Activated CD8-positive, alpha-beta memory T cell treated with anti-CD3 and anti-CD28 coated beads, Interleukin-2, amount 50 U/mL, for 1 hour (primary cell): ENCODE data around the gene MBNL1.

ENCODE experiments used
- DNase-seq: peaks from one replicate; pipeline ENCODE4 v3.0.0-alpha.2; 2020; ENCODE audit errors: extremely low read depth

The MBNL1 gene

GRCh38 chr3:152276681-152277080 is 8.0 kb downstream of the MBNL1 start:
- DNase-seq: no peak

- no peak for DNase-seq
These were observed 8.5 kb downstream of the MBNL1 start for GRCh38 chr3:152277198-152277597.

GRCh38 chr3:152278756-152279427 is 10.2 kb downstream of the MBNL1 start:
- no peak for DNase-seq

- DNase-seq: no peak
These were observed 10.8 kb downstream of the MBNL1 start for GRCh38 chr3:152279479-152279878.

- DNase-seq: no peak
These were observed 11.8 kb downstream of the MBNL1 start for GRCh38 chr3:152280539-152280938.

- no peak for DNase-seq
These were observed 12.5 kb downstream of the MBNL1 start for GRCh38 chr3:152281133-152281713.

GRCh38 chr3:152282813-152283212 is 14.1 kb downstream of the MBNL1 start:
- DNase-seq: no peak

GRCh38 chr3:152283492-152284381 is 15.0 kb downstream of the MBNL1 start:
- DNase-seq: no peak

- no peak for DNase-seq
These were observed 16.2 kb downstream of the MBNL1 start for GRCh38 chr3:152284906-152285305.

GRCh38 chr3:152285509-152285908 is 16.8 kb downstream of the MBNL1 start:
- no peak for DNase-seq

- DNase-seq: no peak
These were observed 19.3 kb downstream of the MBNL1 start for GRCh38 chr3:152287898-152288576.

GRCh38 chr3:152288681-152289080 is 20.0 kb downstream of the MBNL1 start:
- DNase-seq: no peak

GRCh38 chr3:152289708-152290107 is 21.0 kb downstream of the MBNL1 start:
- no peak for DNase-seq

GRCh38 chr3:152290374-152290773 is 21.6 kb downstream of the MBNL1 start:
- no peak for DNase-seq

GRCh38 chr3:152291238-152291637 is 22.5 kb downstream of the MBNL1 start:
- DNase-seq: no peak

GRCh38 chr3:152291649-152292066 is 22.9 kb downstream of the MBNL1 start:
- DNase-seq: no peak

- no peak for DNase-seq
These were observed 23.6 kb downstream of the MBNL1 start for GRCh38 chr3:152292366-152292765.

GRCh38 chr3:152293347-152294006 is 24.7 kb downstream of the MBNL1 start:
- DNase-seq: no peak

- no peak for DNase-seq
These were observed 26.6 kb downstream of the MBNL1 start for GRCh38 chr3:152295344-152295743.

GRCh38 chr3:152295806-152296205 is 27.1 kb downstream of the MBNL1 start:
- DNase-seq: no peak

GRCh38 chr3:152296382-152296781 is 27.7 kb downstream of the MBNL1 start:
- DNase-seq: no peak

GRCh38 chr3:152296971-152297370 is 28.2 kb downstream of the MBNL1 start:
- DNase-seq: no peak
